HPDE6-E6E7 (cell line): ENCODE measurements around the gene OR52W1.
"Not testable (repeated sequence)": the region's sequence is repeated elsewhere in the genome, so short reads cannot be mapped to it uniquely, and the experiment has no call there.

Experiments used
- DNase-seq: peaks from one replicate; pipeline ENCODE4 v3.0.0; 2011; ENCODE audit warnings: missing footprints; ENCODE audit errors: extremely low spot score

OR52W1 gene

DNA sequence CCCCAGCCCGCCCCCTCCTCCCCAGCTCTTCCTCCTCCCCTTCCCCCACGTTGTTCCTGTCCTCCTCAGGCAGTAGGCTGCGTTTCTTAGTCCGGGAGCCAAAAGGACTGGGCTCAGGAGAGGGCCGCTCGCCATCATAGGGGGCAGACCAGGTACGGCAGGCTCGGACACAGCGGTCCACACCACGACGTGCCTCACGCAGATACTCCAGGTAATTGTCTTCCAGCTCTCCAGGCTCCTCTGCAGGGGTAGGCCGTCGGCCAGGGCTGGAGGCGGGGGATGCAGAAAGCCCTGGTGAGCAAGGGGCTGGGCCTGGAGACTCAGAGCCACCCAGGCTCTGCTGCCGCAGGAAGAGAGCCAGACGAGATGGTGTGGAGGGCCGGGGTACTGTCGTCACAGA lies 18.7 kb downstream of the OR52W1 start:
- no peak for DNase-seq

GRCh38 chr11:6219359-6219758 lies 20.3 kb downstream of the OR52W1 start:
- peak; percentile 64 for DNase-seq

GRCh38 chr11:6223854-6224253 lies 24.8 kb downstream of the OR52W1 start:
- no peak for DNase-seq

GRCh38 chr11:6224421-6224820 lies 25.4 kb downstream of the OR52W1 start:
- no peak for DNase-seq

- no peak for DNase-seq
Observed at GRCh38 chr11:6225024-6225423, 26.0 kb downstream of the OR52W1 start.

DNA sequence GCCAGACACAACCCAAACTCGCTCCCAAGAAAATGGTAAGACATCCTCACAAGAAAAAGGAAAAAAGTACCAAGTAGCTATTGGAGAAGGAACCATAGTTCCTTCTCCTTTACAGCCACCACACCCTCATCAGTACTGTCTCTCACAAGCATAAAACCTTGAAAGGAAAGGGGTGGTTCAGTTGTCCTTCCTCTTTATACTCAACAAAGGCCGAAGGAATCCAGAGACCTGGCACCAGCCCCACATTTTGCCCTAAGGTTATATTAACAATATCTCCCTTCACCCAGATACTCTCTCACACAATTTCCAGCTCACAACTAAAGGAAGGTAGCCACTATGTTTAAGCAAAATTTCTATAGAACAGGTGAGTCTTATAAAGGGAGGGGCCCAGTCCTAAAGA lies 26.9 kb downstream of the OR52W1 start:
- DNase-seq, result no peak

- no peak for DNase-seq
Observed at GRCh38 chr11:6228520-6228919, 29.5 kb downstream of the OR52W1 start.

- no peak for DNase-seq
Observed at GRCh38 chr11:6229911-6230310, 30.9 kb downstream of the OR52W1 start.

- DNase-seq, result no peak
Observed at GRCh38 chr11:6232899-6233298, 33.9 kb downstream of the OR52W1 start.

DNA sequence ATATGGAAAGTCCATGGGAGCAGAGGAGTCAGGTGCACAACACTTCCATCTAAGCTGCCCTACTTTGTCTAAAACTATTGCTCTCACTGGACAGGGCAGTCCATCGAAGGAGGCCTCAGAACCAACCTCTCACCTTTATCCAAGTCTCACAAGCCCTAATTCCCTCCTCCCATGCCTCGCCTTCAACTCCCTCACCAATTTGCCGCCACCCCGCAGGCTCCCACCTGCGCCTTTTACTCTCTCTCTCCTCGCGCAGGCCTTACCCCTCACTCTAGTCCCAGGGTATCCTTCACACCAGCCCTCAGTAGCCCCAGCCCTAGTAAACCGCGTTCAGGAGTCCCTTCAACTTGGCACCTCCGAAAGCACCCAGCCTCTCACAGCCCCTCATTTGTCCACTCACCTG lies 35.0 kb downstream of the OR52W1 start:
- DNase-seq, result no peak

- peak; percentile 91 for DNase-seq
Observed at GRCh38 chr11:6234387-6235107, 35.5 kb downstream of the OR52W1 start, which contains the start of gene FHIP1B. FHIP1B (minus strand) TSS chr11:6234636; CDS start chr11:6224516, 10,120 bp downstream.

DNA sequence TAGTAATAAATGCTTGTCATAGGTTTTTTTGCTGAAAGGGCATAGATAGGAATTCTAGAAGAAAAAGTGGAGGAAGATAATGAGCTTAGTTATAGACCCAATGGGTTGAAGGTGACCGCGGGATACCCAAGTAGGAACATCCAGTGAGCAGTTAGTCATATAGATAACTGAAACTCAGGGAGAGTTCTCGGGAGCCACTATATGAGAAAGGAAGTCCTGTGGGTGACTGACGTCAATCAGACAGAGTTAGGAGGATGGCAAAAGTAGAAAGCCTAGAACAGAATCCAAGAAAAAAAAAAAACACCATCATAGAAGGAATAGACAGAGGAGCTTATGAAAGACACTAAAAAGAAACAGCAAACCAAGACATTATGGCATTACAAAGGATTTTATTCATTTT lies 38.2 kb downstream of the OR52W1 start:
- DNase-seq, result no peak

DNA sequence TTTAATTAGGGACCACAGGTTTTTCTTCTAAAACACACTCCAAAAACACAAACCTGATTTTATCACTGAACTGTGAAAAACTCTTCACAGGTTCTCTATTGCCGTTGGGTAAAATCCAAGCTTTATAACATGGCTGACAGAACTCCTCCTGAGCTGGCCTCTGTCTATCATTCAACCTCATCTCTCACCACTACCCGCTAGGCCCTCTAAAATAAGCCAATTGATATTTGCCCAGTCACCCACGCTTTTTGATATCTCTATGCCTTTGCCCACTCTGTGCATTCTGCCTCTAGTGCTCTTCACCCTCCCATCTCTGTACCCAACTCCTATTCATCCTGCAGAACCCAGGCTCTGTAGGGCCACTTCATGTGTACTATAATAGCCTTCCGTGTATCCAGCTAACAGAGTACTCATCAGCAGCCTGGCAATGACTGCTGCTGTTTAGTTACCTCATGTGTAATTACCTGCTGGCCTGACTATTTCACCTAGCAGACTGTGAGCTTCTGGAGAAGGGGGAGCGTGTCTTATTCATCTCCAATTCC lies 38.8 kb downstream of the OR52W1 start:
- no peak for DNase-seq

GRCh38 chr11:6238902-6239301 lies 39.9 kb downstream of the OR52W1 start, which contains the start of gene CNGA4:
CNGA4 (plus strand) TSS chr11:6239089; CDS start chr11:6239207, 118 bp downstream.
- no peak for DNase-seq

DNA sequence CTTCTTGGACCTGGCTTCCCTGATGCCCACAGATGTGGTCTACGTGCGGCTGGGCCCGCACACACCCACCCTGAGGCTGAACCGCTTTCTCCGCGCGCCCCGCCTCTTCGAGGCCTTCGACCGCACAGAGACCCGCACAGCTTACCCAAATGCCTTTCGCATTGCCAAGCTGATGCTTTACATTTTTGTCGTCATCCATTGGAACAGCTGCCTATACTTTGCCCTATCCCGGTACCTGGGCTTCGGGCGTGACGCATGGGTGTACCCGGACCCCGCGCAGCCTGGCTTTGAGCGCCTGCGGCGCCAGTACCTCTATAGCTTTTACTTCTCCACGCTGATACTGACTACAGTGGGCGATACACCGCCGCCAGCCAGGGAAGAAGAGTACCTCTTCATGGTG lies 41.1 kb downstream of the OR52W1 start:
- DNase-seq, result no peak

- no peak for DNase-seq
Observed at GRCh38 chr11:6240781-6241180, 41.8 kb downstream of the OR52W1 start.

- no peak for DNase-seq
Observed at GRCh38 chr11:6241316-6241715, 42.3 kb downstream of the OR52W1 start.

- no peak for DNase-seq
Observed at GRCh38 chr11:6245536-6245935, 46.5 kb downstream of the OR52W1 start.

GRCh38 chr11:6248248-6248647 lies 49.2 kb downstream of the OR52W1 start:
- no peak for DNase-seq

DNA sequence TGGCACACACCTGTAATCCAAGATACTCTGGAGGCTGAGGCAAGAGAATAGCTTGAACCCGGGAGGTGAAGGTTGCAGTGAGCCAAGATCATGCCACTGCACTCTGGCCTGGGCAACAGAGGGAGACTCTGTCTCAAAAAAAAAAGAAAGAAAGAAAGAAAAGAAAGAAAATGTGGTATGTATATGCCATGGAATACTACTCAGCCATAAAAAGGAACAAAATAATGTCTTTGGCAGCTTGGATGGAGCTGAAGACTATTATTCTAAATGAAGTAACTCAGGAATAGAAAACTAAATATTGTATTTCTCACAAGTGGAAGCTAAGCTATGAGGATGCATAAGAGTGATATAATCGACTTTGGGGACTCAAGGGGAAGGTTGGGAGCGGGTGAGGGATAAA lies 49.9 kb downstream of the OR52W1 start:
- DNase-seq, result not testable (repeated sequence)
